ENCODE data around the gene OTOP3. TPM values are rescaled to one million over a fixed set of nuclear protein-coding genes. Genes with fewer than 3 reads are reported as not detected.
"Not testable (repeated sequence)": the region's sequence is repeated elsewhere in the genome, so short reads cannot be mapped to it uniquely, and the experiment has no call there.

Gene OTOP3
- polyA plus RNA-seq, 1 donor from 2014 or later: not detected

DNA sequence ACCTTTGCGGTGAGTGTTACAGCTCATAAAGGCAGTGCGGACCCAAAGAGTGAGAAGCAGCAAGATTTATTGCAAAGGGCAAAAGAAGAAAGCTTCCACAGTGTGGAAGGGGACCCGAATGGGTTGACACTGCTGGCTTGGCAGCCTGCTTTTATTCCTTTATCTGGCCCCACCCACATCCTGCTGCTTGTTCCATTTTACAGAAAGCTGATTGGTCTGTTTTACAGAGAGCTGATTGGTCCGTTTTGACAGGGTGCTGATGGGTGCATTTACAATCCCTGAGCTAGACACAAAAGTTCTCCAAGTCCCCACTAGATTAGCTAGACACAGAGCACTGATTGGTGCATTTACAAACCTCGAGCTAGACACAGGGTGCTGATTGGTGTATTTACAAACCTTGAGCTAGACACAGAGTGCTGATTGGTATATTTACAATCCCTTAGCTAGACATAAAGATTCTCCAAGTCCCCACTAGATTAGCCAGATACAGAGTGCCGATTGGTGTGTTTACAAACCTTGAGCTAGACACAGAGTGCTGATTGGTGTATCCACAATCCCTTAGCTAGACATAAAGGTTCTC, 29.4 kb upstream of the OTOP3 start:
- H3K27me3 Mint-ChIP-seq: peaks cover 14% of the 10 kb centered on the region
- not testable (repeated sequence) for H3K4me1 Mint-ChIP-seq, H3K9me3 Mint-ChIP-seq, H3K27ac Mint-ChIP-seq, H3K4me3 Mint-ChIP-seq, H3K36me3 Mint-ChIP-seq

DNA sequence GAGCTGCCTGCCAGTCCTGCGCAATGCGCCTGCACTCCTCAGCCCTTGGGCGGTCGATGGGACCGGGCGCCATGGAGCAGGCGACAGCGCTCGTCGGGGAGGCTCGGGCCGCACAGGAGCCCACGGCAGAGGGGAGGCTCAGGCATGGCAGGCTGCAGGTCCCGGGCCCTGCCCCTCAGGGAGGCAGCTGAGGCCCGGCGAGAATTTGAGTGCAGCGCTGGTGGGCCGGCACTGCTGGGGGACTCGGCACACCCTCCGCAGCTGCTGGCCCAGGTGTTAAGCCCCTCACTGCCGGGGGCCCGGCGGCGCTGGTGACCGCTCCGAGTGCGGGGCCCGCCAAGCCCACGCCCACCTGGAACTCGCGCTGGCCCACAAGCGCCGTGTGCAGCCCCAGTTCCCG, 28.7 kb upstream of the OTOP3 start:
- H3K27me3 Mint-ChIP-seq: peaks cover 10% of the 10 kb centered on the region
- no peaks in the 10 kb centered on the region for H3K4me1 Mint-ChIP-seq
- H3K36me3 Mint-ChIP-seq: no peaks in the 10 kb centered on the region
- H3K4me3 Mint-ChIP-seq: no peak overlapping the region
- no peak overlapping the region for H3K27ac Mint-ChIP-seq
- peaks cover 0 to 2% (median 0%) of the 10 kb centered on the region in 3 donors for H3K9me3 Mint-ChIP-seq

DNA sequence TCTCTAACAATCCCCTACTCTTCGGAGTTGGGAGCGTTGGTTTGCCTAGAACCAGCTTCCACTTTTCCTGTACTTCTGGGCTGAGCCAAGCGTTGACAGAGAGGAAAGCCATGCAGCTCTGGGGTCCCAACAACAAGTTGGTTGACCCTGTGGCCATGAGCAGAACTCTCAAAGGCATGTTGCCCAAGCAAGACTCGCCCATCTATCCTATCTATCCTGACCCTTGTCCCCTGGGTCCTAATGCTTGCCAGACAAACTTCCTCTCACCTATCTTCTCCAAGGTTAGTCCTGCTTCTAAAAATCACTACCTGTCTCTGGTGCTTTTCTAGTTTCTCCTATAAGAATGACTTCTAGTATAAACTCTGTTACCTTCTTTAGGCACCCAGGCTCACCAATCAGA, 26.6 kb upstream of the OTOP3 start:
- not testable (repeated sequence) for H3K27ac Mint-ChIP-seq, H3K9me3 Mint-ChIP-seq, H3K4me1 Mint-ChIP-seq, H3K27me3 Mint-ChIP-seq, H3K36me3 Mint-ChIP-seq, H3K4me3 Mint-ChIP-seq

DNA sequence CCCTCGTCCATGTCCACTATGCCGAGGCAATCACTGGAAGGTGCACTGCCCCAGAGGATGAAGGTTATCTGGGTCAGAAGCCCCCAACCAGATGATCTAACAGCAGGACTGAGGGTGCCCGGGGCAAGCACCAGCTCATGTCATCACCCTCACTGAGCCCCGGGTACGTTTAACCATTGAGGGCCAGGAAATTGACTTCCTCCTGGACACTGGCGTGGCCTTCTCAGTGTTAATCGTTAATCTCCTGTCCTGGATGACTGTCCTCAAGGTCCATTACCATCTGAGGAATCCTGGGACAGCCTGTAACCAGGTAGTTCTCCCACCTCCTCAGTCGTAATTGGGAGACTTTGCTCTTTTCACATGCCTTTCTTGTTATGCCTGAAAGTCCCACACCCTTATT, 24.3 kb upstream of the OTOP3 start:
- not testable (repeated sequence) for H3K27me3 Mint-ChIP-seq, H3K4me3 Mint-ChIP-seq, H3K36me3 Mint-ChIP-seq, H3K4me1 Mint-ChIP-seq, H3K9me3 Mint-ChIP-seq, H3K27ac Mint-ChIP-seq

DNA sequence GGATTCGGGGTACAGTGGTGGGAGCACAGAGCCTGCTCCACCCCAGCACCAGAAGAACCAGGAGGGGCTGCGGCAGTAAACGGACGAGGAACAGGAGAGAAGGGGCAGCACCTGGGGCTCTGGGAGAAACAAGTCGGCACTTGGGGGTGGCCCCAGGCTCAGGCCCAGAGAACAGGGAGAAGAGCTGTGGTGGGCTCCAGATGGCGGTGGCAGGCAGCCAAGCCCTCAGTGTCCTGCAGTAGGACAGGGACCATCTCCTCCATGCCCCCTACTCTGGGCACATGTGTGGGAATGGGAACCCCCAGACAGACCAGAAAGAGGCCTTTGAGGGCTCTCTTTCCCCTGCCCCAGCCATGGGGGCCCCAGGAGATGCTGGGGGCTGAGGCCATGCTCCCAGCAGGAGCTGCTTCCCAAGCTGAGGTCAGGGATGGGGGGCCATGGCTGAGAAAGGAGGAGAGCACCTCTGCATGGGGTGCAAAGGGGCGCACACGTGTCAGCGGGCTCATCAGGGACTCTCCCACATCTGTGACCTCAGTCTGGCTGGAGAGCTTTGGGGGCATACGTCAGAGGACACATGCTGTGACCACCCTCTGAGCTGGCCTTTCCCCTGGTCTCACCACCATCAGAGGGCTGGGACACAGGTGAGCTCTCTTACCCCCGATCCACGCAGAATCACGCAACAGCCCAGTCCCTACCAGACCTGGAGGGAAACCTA, 19.4 kb upstream of the OTOP3 start:
- H3K27me3 Mint-ChIP-seq: peaks cover 12% of the 10 kb centered on the region
- peak overlapping the region in 1 of 4 donors; percentile 57 for H3K4me3 Mint-ChIP-seq
- no peaks in the 10 kb centered on the region for H3K9me3 Mint-ChIP-seq
- H3K4me1 Mint-ChIP-seq: no peaks in the 10 kb centered on the region
- no peak overlapping the region for H3K27ac Mint-ChIP-seq
- peaks cover 2% of the 10 kb centered on the region for H3K36me3 Mint-ChIP-seq

DNA sequence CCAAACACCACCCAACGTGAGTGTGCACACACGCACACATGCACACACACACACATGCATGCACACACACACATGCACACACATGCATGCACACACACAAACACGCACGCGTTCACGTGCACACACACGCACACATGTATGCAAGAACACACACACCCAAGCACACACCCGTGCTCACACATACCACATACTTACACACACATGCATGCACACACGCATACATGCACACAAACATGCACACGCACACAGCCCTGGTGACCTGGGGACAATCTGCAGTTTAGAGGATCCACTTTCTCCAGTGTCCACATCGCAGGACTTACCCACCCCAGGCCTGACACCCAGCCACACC, 18.9 kb upstream of the OTOP3 start:
- Mint-ChIP-seq H3K4me3 (no peak overlapping the region), H3K27me3 (peaks cover 12% of the 10 kb centered on the region), H3K36me3 (peaks cover 2% of the 10 kb centered on the region), H3K4me1 (no peaks in the 10 kb centered on the region), H3K27ac (no peak overlapping the region), H3K9me3 (no peaks in the 10 kb centered on the region)

DNA sequence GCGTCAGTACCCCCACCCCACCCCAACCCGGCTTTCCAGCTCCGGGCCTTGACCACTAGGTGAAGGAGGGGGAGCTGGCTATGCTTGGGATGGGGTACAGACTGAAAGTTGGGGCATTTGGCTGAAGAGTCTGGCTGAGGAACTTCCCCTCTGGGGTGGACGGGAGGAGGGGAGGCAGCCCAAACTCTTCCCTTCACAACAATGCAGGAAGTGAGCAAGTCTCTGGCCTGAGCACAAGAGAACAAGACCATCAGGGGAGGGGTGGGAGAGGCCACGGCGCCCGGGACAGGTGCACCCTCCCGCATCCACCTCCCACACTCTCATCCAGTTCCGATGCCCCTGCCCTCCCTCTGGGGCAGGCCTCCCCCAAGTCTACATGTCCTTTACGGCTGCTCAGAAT, 18.3 kb upstream of the OTOP3 start:
- Mint-ChIP-seq H3K4me3 (no peak overlapping the region), H3K27me3 (peaks cover 15% of the 10 kb centered on the region), H3K9me3 (no peaks in the 10 kb centered on the region), H3K27ac (no peak overlapping the region), H3K4me1 (no peaks in the 10 kb centered on the region), H3K36me3 (peaks cover 2% of the 10 kb centered on the region)

DNA sequence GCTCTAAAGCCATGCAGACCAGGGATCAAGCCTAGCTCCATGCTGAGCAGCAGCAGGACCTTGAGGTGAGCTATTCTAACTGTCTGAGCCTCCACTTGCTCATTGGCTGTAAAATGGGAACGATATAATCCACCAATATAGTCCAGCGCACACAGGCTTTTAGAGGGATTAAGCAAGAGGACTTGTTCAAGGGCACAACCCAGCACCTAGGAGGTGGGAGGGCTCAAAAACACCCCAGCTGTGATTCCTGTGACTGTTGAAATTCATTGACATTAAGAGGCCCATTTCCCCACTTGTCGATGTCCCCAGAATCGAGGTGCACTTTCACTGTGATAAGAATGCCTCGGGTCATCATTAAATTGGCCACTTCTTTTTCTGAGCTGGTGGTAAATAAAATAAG, 16.8 kb upstream of the OTOP3 start:
- Mint-ChIP-seq H3K4me3 (no peak overlapping the region), H3K4me1 (no peaks in the 10 kb centered on the region), H3K27ac (no peak overlapping the region), H3K36me3 (peaks cover 2% of the 10 kb centered on the region), H3K9me3 (no peaks in the 10 kb centered on the region), H3K27me3 (peaks cover 19% of the 10 kb centered on the region)

DNA sequence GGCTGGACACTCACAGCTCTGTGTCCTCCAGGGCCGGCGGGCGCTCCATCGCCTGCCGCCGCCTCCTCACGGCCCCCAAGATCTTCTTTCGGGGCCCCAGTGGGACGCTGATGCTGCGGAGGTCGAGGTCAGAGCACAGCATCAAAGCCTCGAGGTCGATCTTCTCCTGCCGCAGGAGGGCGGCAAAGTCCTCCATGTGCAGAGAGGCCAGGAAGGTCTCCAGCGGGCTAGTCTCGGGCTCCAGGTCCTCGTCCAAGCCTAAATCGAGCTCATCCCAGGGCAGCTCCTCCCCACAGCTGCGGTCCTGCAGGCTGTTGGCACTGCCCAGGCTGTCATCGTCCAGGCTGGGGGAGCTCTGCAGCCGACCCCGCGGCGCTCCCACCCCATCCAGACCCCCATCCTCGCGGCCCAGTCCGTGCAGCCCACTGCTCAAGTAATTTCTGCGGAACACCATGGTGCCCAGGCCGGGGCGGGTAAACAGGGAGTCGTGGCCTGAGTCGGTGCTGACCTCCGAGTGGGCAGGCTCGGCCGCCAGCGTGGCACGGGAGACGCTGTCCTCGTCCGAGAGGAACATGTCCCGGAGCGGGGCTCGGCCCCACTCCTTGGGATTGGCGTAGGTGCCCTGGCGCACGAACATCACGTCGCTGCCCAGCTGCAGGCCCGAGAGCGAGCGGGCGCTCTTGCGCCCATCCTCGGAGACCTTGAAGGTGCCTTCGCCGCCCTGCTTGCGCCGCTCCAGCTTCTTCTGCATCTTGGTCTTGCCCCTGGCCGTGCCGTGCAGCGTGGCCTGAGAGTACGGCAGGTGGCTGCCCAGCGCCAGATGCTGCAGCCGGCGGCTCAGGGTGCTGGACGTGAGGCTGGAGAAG, 16.0 kb upstream of the OTOP3 start:
- H3K4me1 Mint-ChIP-seq: peaks cover 0 to 2% (median 0%) of the 10 kb centered on the region in 3 donors
- no peak overlapping the region for H3K4me3 Mint-ChIP-seq
- no peaks in the 10 kb centered on the region for H3K9me3 Mint-ChIP-seq
- no peak overlapping the region for H3K27ac Mint-ChIP-seq
- peaks cover 24% of the 10 kb centered on the region for H3K27me3 Mint-ChIP-seq
- H3K36me3 Mint-ChIP-seq: peaks cover 2% of the 10 kb centered on the region

DNA sequence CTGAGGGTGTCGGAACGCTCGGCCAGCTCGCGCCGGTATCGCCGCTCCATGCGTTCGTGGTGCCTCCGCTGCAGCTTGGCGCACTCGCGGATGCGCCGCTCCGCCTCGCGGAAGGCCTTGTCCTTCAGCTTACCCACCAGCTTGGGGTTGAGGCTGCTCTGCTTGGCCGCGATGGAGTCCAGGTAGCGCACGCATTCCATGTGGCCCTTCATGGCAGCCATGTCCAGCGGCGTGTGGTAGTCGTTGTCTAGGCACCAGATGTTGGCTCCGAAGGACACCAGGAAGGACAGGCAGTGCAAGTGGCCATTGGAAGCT, 15.4 kb upstream of the OTOP3 start:
- Mint-ChIP-seq H3K27ac (no peak overlapping the region), H3K9me3 (no peaks in the 10 kb centered on the region), H3K4me3 (no peak overlapping the region), H3K36me3 (peaks cover 2% of the 10 kb centered on the region), H3K4me1 (peaks cover 0 to 2% (median 2%) of the 10 kb centered on the region in 3 donors), H3K27me3 (peaks cover 28% of the 10 kb centered on the region)

DNA sequence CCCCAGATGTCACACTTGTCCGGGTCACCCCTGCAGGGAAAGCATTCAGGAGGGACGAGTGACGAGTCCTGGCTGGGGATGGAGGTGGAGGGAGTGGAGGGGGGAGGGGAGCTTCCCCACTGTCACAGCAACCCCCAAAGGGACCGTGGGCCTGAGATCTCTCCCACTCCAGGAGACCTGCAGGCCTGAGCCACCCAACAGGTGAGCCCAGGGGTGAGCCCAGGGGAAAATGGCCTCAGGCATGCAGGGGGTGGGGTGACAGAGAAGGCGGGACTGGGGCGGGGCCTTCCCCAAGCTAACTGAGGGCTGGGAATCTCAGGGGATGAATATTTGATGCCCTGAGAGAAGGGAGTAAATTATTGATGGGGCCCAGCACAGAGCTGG, 15.1 kb upstream of the OTOP3 start:
- Mint-ChIP-seq H3K27me3 (peaks cover 31% of the 10 kb centered on the region), H3K4me3 (peak overlapping the region in 1 of 4 donors; percentile 79), H3K9me3 (no peaks in the 10 kb centered on the region), H3K36me3 (peaks cover 2% of the 10 kb centered on the region), H3K4me1 (peaks cover 0 to 2% (median 2%) of the 10 kb centered on the region in 3 donors), H3K27ac (no peak overlapping the region)

DNA sequence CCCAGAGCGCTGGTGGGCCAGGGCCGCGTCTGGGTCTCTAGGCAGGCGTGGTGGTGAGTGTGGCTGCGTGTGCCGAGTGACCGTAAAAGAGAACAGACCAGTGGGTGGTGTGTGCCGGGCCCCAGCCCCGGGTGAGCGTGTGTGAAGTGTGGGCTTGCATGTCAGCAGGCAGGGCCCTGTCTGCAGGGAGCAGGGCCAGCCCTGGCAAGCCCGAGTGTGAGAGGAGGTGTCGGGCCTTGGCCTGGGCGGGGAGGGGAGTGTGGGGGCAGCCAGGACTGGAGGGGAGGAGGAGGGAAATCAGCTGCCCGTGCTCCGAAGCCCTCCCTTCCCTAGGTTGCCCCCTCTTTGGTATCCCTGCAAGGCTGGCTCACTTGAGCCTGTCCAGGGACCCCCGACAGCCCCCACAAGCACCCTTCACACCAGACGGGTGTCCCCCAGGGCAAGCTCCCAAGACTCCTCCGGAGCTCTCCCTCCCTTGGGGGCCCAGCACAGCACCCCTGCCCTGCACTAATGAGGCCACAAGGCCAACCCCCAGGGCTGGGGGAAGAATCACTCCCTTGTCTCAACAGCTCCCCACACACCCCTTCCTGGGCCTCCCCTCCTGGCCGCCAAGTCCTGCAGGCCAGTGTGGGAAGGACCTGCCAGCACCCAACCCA, 14.5 kb upstream of the OTOP3 start:
- H3K27me3 Mint-ChIP-seq: peaks cover 34% of the 10 kb centered on the region
- H3K27ac Mint-ChIP-seq: no peak overlapping the region
- H3K4me3 Mint-ChIP-seq: peak overlapping the region in 1 of 4 donors; percentile 79
- no peaks in the 10 kb centered on the region for H3K9me3 Mint-ChIP-seq
- H3K36me3 Mint-ChIP-seq: no peaks in the 10 kb centered on the region
- peaks cover 0 to 2% (median 2%) of the 10 kb centered on the region in 3 donors for H3K4me1 Mint-ChIP-seq

DNA sequence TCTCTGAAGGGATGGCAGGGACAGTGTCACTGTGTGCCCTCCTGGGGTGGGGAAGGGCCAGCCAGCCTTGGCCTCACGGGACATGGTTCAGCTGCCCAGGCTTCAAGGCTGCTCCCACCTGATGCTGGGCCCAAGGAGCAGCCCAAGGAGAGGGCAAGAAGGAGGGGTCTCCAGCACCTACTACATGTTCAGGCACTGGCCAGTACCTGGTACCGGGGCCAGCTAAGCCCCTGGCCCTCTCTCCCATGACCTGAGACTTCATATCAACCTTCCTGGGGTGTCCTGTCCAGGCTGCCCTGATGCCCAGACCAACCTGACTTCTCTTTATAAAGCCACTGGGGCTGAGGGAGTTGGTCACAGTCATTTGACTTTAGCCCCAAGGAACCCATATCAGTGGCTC, 13.9 kb upstream of the OTOP3 start:
- H3K9me3 Mint-ChIP-seq: no peaks in the 10 kb centered on the region
- H3K36me3 Mint-ChIP-seq: no peaks in the 10 kb centered on the region
- no peak overlapping the region for H3K4me3 Mint-ChIP-seq
- H3K27me3 Mint-ChIP-seq: peaks cover 36% of the 10 kb centered on the region
- no peak overlapping the region for H3K27ac Mint-ChIP-seq
- peaks cover 0 to 2% (median 2%) of the 10 kb centered on the region in 3 donors for H3K4me1 Mint-ChIP-seq

DNA sequence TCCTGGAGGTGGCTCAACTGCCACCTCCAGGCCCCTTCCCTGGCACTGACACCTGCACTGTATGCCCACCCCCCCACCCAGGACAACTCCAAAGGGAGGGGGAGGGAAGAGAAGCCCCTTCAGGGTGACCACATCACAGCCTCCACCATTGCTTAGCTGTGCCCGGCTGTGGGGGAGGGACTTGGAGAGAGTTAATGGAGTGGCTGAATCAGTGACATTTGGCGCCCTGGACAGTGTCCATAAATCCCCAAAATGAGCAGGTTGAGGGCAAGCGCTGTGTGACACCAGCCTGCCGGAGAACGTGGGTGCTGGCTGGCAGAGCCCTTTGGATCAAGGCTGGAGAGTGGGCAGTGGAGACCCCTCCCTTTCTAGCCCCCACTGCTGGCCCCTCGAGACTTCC, 13.5 kb upstream of the OTOP3 start:
- no peaks in the 10 kb centered on the region for H3K9me3 Mint-ChIP-seq
- peaks cover 35% of the 10 kb centered on the region for H3K27me3 Mint-ChIP-seq
- no peak overlapping the region for H3K27ac Mint-ChIP-seq
- H3K4me3 Mint-ChIP-seq: peak overlapping the region in 1 of 4 donors; percentile 68
- peaks cover 0 to 2% (median 2%) of the 10 kb centered on the region in 3 donors for H3K4me1 Mint-ChIP-seq
- no peaks in the 10 kb centered on the region for H3K36me3 Mint-ChIP-seq
